H1 (cell line): ENCODE data around the gene SMIM41. TPM values are rescaled to one million over a fixed set of nuclear protein-coding genes. Genes with fewer than 3 reads are reported as not detected.

Experiments
- CTCF ChIA-PET: fragments of 300-600 bp; sonication (Branson Sonifier 250); formaldehyde crosslinking; loops from one replicate; lab custom pipeline; 2021; ENCODE audit not compliant: partially characterized antibody; lab: Charles Lee
- POLR2A ChIA-PET: fragments of 300-600 bp; sonication (Branson Sonifier 250); formaldehyde crosslinking; loops from one replicate; lab custom pipeline; 2021; ENCODE audit warnings: inconsistent platforms; ENCODE audit not compliant: partially characterized antibody; lab: Charles Lee
- DNase-seq, 2 experiments: peaks; one replicate each; pipeline versions ENCODE4 v3.0.0 to v3.0.0-alpha.2; 2010 to 2022; ENCODE audit warnings: low spot score in 2 of 2, low read depth in 1 of 2, mixed read lengths in 1 of 2
- FAIRE-seq: peaks from 2 replicates; lab custom pipeline; 2011; peaks lifted over from hg19 to GRCh38; lab: Jason Lieb, UNC
- H2AFZ ChIP-seq: 2 replicates; pipeline ENCODE4 v1.8.1; 2012; ENCODE audit warnings: low read length, inconsistent platforms
- H2AK5ac ChIP-seq: 2 replicates; pipeline ENCODE4 v1.6.1; 2013; ENCODE audit warnings: low read depth, low read length
- H2BK120ac ChIP-seq: replicated peaks from 2 replicates; pipeline ENCODE3; 2013; ENCODE audit warnings: low read depth, low read length, inconsistent platforms
- H2BK12ac ChIP-seq: 2 replicates; pipeline ENCODE4 v1.6.1; 2013; ENCODE audit warnings: low read depth, low read length
- H2BK15ac ChIP-seq: 2 replicates; pipeline ENCODE4 v1.6.1; 2013; ENCODE audit warnings: low read length
- H2BK20ac ChIP-seq: 2 replicates; pipeline ENCODE4 v1.6.1; 2013; ENCODE audit warnings: low read length
- H2BK5ac ChIP-seq: 2 replicates; pipeline ENCODE4 v1.6.1; 2013; ENCODE audit warnings: low read depth, low read length
- H3K14ac ChIP-seq: 2 replicates; pipeline ENCODE4 v1.6.1; 2013; ENCODE audit warnings: inconsistent platforms; ENCODE audit not compliant: insufficient read length
- H3K18ac ChIP-seq: 2 replicates; pipeline ENCODE4 v1.6.1; 2013; ENCODE audit warnings: low read length; ENCODE audit errors: extremely low read depth
- H3K23ac ChIP-seq: 2 replicates; pipeline ENCODE4 v1.6.1; 2013; ENCODE audit warnings: inconsistent platforms; ENCODE audit not compliant: insufficient read length
- H3K23me2 ChIP-seq: 2 replicates; pipeline ENCODE4 v1.6.1; 2013; ENCODE audit warnings: low read depth, low read length
- H3K27ac ChIP-seq: 2 replicates; pipeline ENCODE4 v1.6.1; 2011; ENCODE audit warnings: low read depth, low read length, inconsistent platforms
- H3K27me3 ChIP-seq, 4 experiments: replicated peaks in 1 of 4; 1 replicate in 1 of 4; 2 replicates in 3 of 4; pipeline versions ENCODE4 v1.6.1 to v1.8.1; 2011 to 2013; ENCODE audit warnings: low read length in 3 of 4, mild to moderate bottlenecking in 3 of 4, inconsistent platforms in 2 of 4, mixed read lengths in 2 of 4, moderate library complexity in 1 of 4; ENCODE audit not compliant: control insufficient read depth in 3 of 4, insufficient read depth in 3 of 4; ENCODE audit errors: extremely low read depth in 1 of 4
- H3K36me3 ChIP-seq, 4 experiments: 2 replicates each; pipeline versions ENCODE4 v1.6.1 to v1.8.1; 2011 to 2013; ENCODE audit warnings: mild to moderate bottlenecking in 4 of 4, low read length in 3 of 4, moderate library complexity in 2 of 4, control low read depth in 1 of 4, inconsistent platforms in 1 of 4; ENCODE audit not compliant: insufficient read depth in 4 of 4, control insufficient read depth in 2 of 4
- H3K4ac ChIP-seq: replicated peaks from 2 replicates; pipeline ENCODE3; 2013; ENCODE audit warnings: low read length, low read depth, mixed read lengths, inconsistent platforms; ENCODE audit not compliant: insufficient read length
- H3K4me1 ChIP-seq, 4 experiments: replicated peaks in 1 of 4; 1 replicate in 1 of 4; 2 replicates in 3 of 4; pipeline versions ENCODE4 v1.6.1 to v1.8.1; 2011 to 2013; ENCODE audit warnings: low read length in 3 of 4, inconsistent platforms in 2 of 4, mixed read lengths in 1 of 4; ENCODE audit not compliant: insufficient read depth in 4 of 4, control insufficient read depth in 3 of 4
- H3K4me2 ChIP-seq, 2 experiments: 2 replicates each; pipeline versions ENCODE4 v1.6.1 to v1.8.1; 2011 to 2013; ENCODE audit warnings: low read depth in 2 of 2, low read length in 2 of 2, control low read depth in 1 of 2, inconsistent platforms in 1 of 2, mild to moderate bottlenecking in 1 of 2; ENCODE audit not compliant: insufficient read depth in 1 of 2
- H3K4me3 ChIP-seq, 4 experiments: fragments of 200-600, 300-600 bp in 1 of 4; sonication (generic), shearing (Covaris generic), sonication (Bioruptor Twin) in 1 of 4; 2 replicates each; pipeline versions ENCODE4 v1.5.1 to v1.8.1; 2011 to 2016; ENCODE audit warnings: low read length in 4 of 4, low read depth in 3 of 4, control low read depth in 2 of 4, inconsistent platforms in 2 of 4, mild to moderate bottlenecking in 2 of 4, mixed read lengths in 1 of 4, moderate library complexity in 1 of 4; ENCODE audit not compliant: insufficient read depth in 2 of 4; ENCODE audit errors: extremely low read depth in 1 of 4
- H3K56ac ChIP-seq: replicated peaks from 2 replicates; pipeline ENCODE3; 2013; ENCODE audit warnings: low read depth, mild to moderate bottlenecking, mixed read lengths, low read length, inconsistent platforms; ENCODE audit not compliant: insufficient read length
- H3K79me1 ChIP-seq: 2 replicates; pipeline ENCODE4 v1.6.1; 2013; ENCODE audit warnings: low read depth, low read length, control low read depth
- H3K79me2 ChIP-seq, 2 experiments: 2 replicates each; pipeline versions ENCODE4 v1.6.1 to v1.8.1; 2012 to 2013; ENCODE audit warnings: low read length in 2 of 2, mild to moderate bottlenecking in 2 of 2, inconsistent platforms in 1 of 2; ENCODE audit not compliant: insufficient read depth in 2 of 2, control insufficient read depth in 1 of 2
- H3K9ac ChIP-seq, 4 experiments: replicated peaks in 1 of 4; 1 replicate in 1 of 4; 2 replicates in 3 of 4; pipeline versions ENCODE4 v1.6.1 to v1.8.1; 2011 to 2013; ENCODE audit warnings: low read depth in 3 of 4, low read length in 3 of 4, control low read depth in 2 of 4, mild to moderate bottlenecking in 2 of 4, moderate library complexity in 2 of 4, inconsistent platforms in 1 of 4; ENCODE audit errors: extremely low read depth in 1 of 4
- H3K9me3 ChIP-seq, 2 experiments: 2 replicates each; pipeline versions ENCODE4 v1.6.1 to v1.8.1; 2012 to 2013; ENCODE audit warnings: mild to moderate bottlenecking in 2 of 2, moderate library complexity in 2 of 2, control low read depth in 1 of 2, inconsistent platforms in 1 of 2, low read depth in 1 of 2, low read length in 1 of 2, mixed read lengths in 1 of 2; ENCODE audit not compliant: insufficient read depth in 2 of 2
- H4K20me1 ChIP-seq, 2 experiments: replicated peaks in 1 of 2; 2 replicates each; pipeline versions ENCODE3 to v1.8.1; 2011 to 2013; ENCODE audit warnings: inconsistent platforms in 2 of 2, low read length in 2 of 2, mild to moderate bottlenecking in 1 of 2; ENCODE audit not compliant: insufficient read depth in 2 of 2, control insufficient read depth in 1 of 2
- H4K5ac ChIP-seq: 2 replicates; pipeline ENCODE4 v1.6.1; 2013; ENCODE audit warnings: low read length, low read depth, mixed read lengths, inconsistent platforms; ENCODE audit not compliant: insufficient read length
- H4K8ac ChIP-seq: 2 replicates; pipeline ENCODE4 v1.8.0; 2013; ENCODE audit warnings: mild to moderate bottlenecking, moderate library complexity, low read length, inconsistent platforms; ENCODE audit not compliant: insufficient read depth; ENCODE audit errors: extremely low read depth
- H4K91ac ChIP-seq: replicated peaks from 2 replicates; pipeline ENCODE3; 2013; ENCODE audit warnings: low read length, mixed read lengths, inconsistent platforms; ENCODE audit not compliant: insufficient read length
- POLR2A ChIP-seq, 2 experiments: IDR thresholded peaks; 1 replicate in 1 of 2; 2 replicates in 1 of 2; pipeline ENCODE4 v1.6.1; 2011; ENCODE audit warnings: low read depth in 2 of 2, low read length in 2 of 2, mild to moderate bottlenecking in 2 of 2; ENCODE audit errors: control extremely low read depth in 1 of 2
- SAP30 ChIP-seq: fragments of 300-600 bp; sonication (generic); IDR thresholded peaks from 2 replicates; pipeline ENCODE4 v1.7.1; 2012; ENCODE audit warnings: low read length, moderate library complexity, mild to moderate bottlenecking, inconsistent platforms; ENCODE audit not compliant: insufficient read depth, insufficient replicate concordance
- WGBS, 2 experiments: shearing (Covaris generic) in 1 of 2; methylation state at CpG; one replicate each; pipeline versions ENCODE4 v1.1.6 to v1.1.7; 2013 to 2015; ENCODE audit warnings: low lambda C conversion rate in 2 of 2, mixed read lengths in 2 of 2, inconsistent platforms in 1 of 2, low coverage in 1 of 2, missing lambda C conversion rate in 1 of 2; ENCODE audit not compliant: insufficient replicate concordance in 2 of 2, insufficient coverage in 1 of 2, insufficient read length in 1 of 2; ENCODE audit errors: extremely low coverage in 1 of 2, missing lambda C conversion rate in 1 of 2; 5-methylcytosine and 5-hydroxymethylcytosine counted together
- polyA plus RNA-seq, 7 experiments: library from polyadenylated mRNA; depleted of rRNA in 3 of 7; stranded (reverse) in 5 of 7; unstranded in 2 of 7; fragments of >200 nt in 5 of 7; fragments of 200-250 nt in 2 of 7; gene quantifications; 1 replicate in 5 of 7; 2 replicates in 1 of 7; 4 replicates in 1 of 7; pipeline versions ENCODE4 v1.2.1 to v1.2.3, GENCODE V29; 2011 to 2013; ENCODE audit warnings: missing spikeins in 2 of 7, mixed read lengths in 2 of 7
- total RNA-seq: library from RNA; stranded (reverse); fragmentation: NEBNext Ultra II Directional; extraction: Animal tissue kit (Norgen Biotek cat#: 25700); gene quantifications from 2 replicates; pipeline ENCODE4 v1.2.1, GENCODE V29; 2021

Gene SMIM41
- total and polyA plus RNA-seq, 2 of the 8 experiments (the other 6 are each of a cell fraction or from before 2014, with no cell fraction given), result 0.28 to 0.98 TPM

- Histone ChIP-seq H3K36me3 (peaks cover 11 to 38% (median 20%) of the 10 kb centered on the region in 4 experiments), H4K91ac (no peak overlapping the region), H3K4me3 (no peak overlapping the region), H2AK5ac (no peak overlapping the region), H4K20me1 (peaks cover 3 to 37% of the 10 kb centered on the region in 2 experiments), H3K4ac (no peak overlapping the region), H2BK20ac (no peak overlapping the region), H3K4me1 (peaks cover 0 to 13% (median 3%) of the 10 kb centered on the region in 4 experiments; a peak in 4 of 7 replicates), H4K5ac (no peak overlapping the region), H3K79me1 (peaks cover 16% of the 10 kb centered on the region), H3K9ac (no peak overlapping the region; a peak in 1 of 7 replicates), H3K4me2 (no peak overlapping the region), H3K14ac (no peak overlapping the region), H2BK12ac (no peak overlapping the region), H3K23me2 (peaks cover 13% of the 10 kb centered on the region), H4K8ac (no peak overlapping the region), H3K79me2 (peaks cover 11 to 41% of the 10 kb centered on the region in 2 experiments), H3K18ac (no peak overlapping the region), H2AFZ (no peak overlapping the region), H3K9me3 (no peaks in the 10 kb centered on the region), H2BK5ac (no peak overlapping the region), H3K27ac (no peak overlapping the region), H3K23ac (no peak overlapping the region), H2BK15ac (no peak overlapping the region), H3K27me3 (0 out of 7 replicates have a peak, but pooled peaks cover 0 to under 1% (median 0%) of the 10 kb centered on the region in 4 experiments), H2BK120ac (no peak overlapping the region), H3K56ac (no peak overlapping the region)
- DNase-seq (no peak), FAIRE-seq (no peak)
- ChIA-PET CTCF (interaction anchor here (1.1 to 34.1 kb wide), 6 partner anchors 9 to 51 kb away, joined by 3 to 1022 read pairs (median 4); no protein-coding TSS in a partner anchor), POLR2A (interaction anchor here (0.5 to 1.7 kb wide), 4 partner anchors 11 to 459 kb away, joined by 3 to 5 read pairs (median 4); no protein-coding TSS in a partner anchor)
- WGBS, 2 experiments, result 93% methylated on average over 23 of the region's 23 CpGs; no CpG with 5 or more reads in 1 of the 2 experiments
- no peak for TF ChIP-seq SAP30
- TF ChIP-seq POLR2A (IDR thresholded peaks at IDR 0.05; ENCODE audit: control extremely low read depth in 1 of 2, low read depth in 2 of 2, low read length in 2 of 2), result no peak
Measured at GRCh38 chr12:52073531-52074381, 5.7 kb upstream of the SMIM41 start.
